H9 (cell line): ENCODE data around the gene TP73. TPM values are rescaled to one million over a fixed set of nuclear protein-coding genes. Genes with fewer than 3 reads are reported as not detected.

ENCODE experiments used
- DNase-seq: peaks from one replicate; pipeline ENCODE4 v3.0.0-alpha.2; 2017
- H2AFZ ChIP-seq: one replicate; pipeline ENCODE4 v1.6.1; 2013; ENCODE audit warnings: mild to moderate bottlenecking, low read length, control low read depth, moderate library complexity
- H2AK5ac ChIP-seq: 2 replicates; pipeline ENCODE4 v1.6.1; 2013; ENCODE audit warnings: low read length, control low read depth, mixed read lengths; ENCODE audit not compliant: insufficient read length
- H2BK120ac ChIP-seq: one replicate; pipeline ENCODE4 v1.6.1; 2013; ENCODE audit warnings: low read depth, mild to moderate bottlenecking, low read length, control low read depth, inconsistent platforms; ENCODE audit not compliant: poor library complexity, severe bottlenecking
- H2BK12ac ChIP-seq: 2 replicates; pipeline ENCODE4 v1.6.1; 2013; ENCODE audit warnings: low read length, control low read depth, mixed read lengths, low read depth; ENCODE audit not compliant: insufficient read length
- H2BK15ac ChIP-seq: 2 replicates; pipeline ENCODE4 v1.6.1; 2013; ENCODE audit warnings: low read depth, low read length, control low read depth
- H2BK20ac ChIP-seq: one replicate; pipeline ENCODE4 v1.6.1; 2013; ENCODE audit warnings: low read depth, mild to moderate bottlenecking, low read length, control low read depth, inconsistent platforms; ENCODE audit not compliant: poor library complexity, severe bottlenecking
- H2BK5ac ChIP-seq: 2 replicates; pipeline ENCODE4 v1.6.1; 2013; ENCODE audit warnings: low read length, control low read depth, mixed read lengths; ENCODE audit not compliant: insufficient read length
- H3K14ac ChIP-seq: 2 replicates; pipeline ENCODE4 v1.6.1; 2013; ENCODE audit warnings: low read length, control low read depth; ENCODE audit not compliant: insufficient read depth
- H3K18ac ChIP-seq: 2 replicates; pipeline ENCODE4 v1.6.1; 2013; ENCODE audit warnings: low read depth, mild to moderate bottlenecking, mixed read lengths, low read length, control low read depth; ENCODE audit not compliant: insufficient read length
- H3K23ac ChIP-seq: 2 replicates; pipeline ENCODE4 v1.6.1; 2013; ENCODE audit warnings: low read length, control low read depth, mixed read lengths, low read depth; ENCODE audit not compliant: insufficient read length
- H3K23me2 ChIP-seq: 2 replicates; pipeline ENCODE4 v1.6.1; 2013; ENCODE audit warnings: low read depth, mild to moderate bottlenecking, mixed read lengths, low read length, control low read depth; ENCODE audit not compliant: insufficient read length, poor library complexity, severe bottlenecking
- H3K27ac ChIP-seq: 2 replicates; pipeline ENCODE4 v1.5.1; 2013; ENCODE audit warnings: low read length, control low read depth, mixed read lengths, low read depth; ENCODE audit not compliant: insufficient read length
- H3K27me3 ChIP-seq: 2 replicates; pipeline ENCODE4 v1.6.1; 2013; ENCODE audit warnings: low read length, control low read depth, inconsistent platforms; ENCODE audit not compliant: insufficient read depth
- H3K4ac ChIP-seq: 2 replicates; pipeline ENCODE4 v1.6.1; 2013; ENCODE audit warnings: low read depth, mild to moderate bottlenecking, control low read depth, inconsistent platforms, low read length, moderate library complexity
- H3K4me1 ChIP-seq: 2 replicates; pipeline ENCODE4 v1.6.1; 2013; ENCODE audit warnings: low read length, control low read depth, inconsistent platforms; ENCODE audit not compliant: insufficient read depth
- H3K4me2 ChIP-seq: 2 replicates; pipeline ENCODE4 v1.6.1; 2013; ENCODE audit warnings: low read length, control low read depth, mixed read lengths; ENCODE audit not compliant: insufficient read length, insufficient read depth
- H3K56ac ChIP-seq: 2 replicates; pipeline ENCODE4 v1.6.1; 2013; ENCODE audit warnings: low read depth, mild to moderate bottlenecking, mixed read lengths, low read length, control low read depth; ENCODE audit not compliant: insufficient read length
- H3K79me1 ChIP-seq: 2 replicates; pipeline ENCODE4 v1.6.1; 2013; ENCODE audit warnings: low read depth, mild to moderate bottlenecking, moderate library complexity, low read length, control low read depth, inconsistent platforms; ENCODE audit not compliant: insufficient read depth, poor library complexity, severe bottlenecking
- H3K79me2 ChIP-seq: 2 replicates; pipeline ENCODE4 v1.6.1; 2013; ENCODE audit warnings: low read length, control low read depth, inconsistent platforms; ENCODE audit not compliant: insufficient read depth
- H3K9ac ChIP-seq: 2 replicates; pipeline ENCODE4 v1.6.1; 2013; ENCODE audit warnings: low read length, control low read depth, mixed read lengths; ENCODE audit not compliant: insufficient read length; ENCODE audit errors: extremely low read depth
- H3K9me3 ChIP-seq: one replicate; pipeline ENCODE4 v1.6.1; 2013; ENCODE audit warnings: low read depth, low read length, inconsistent platforms; ENCODE audit not compliant: control insufficient read depth
- H3T11ph ChIP-seq: one replicate; pipeline ENCODE4 v1.6.1; 2013; ENCODE audit warnings: mild to moderate bottlenecking, low read length, control low read depth, inconsistent platforms
- H4K20me1 ChIP-seq: one replicate; pipeline ENCODE4 v1.6.1; 2013; ENCODE audit not compliant: control insufficient read depth, insufficient read length, insufficient read depth
- H4K5ac ChIP-seq: 2 replicates; pipeline ENCODE4 v1.6.1; 2013; ENCODE audit warnings: low read depth, mild to moderate bottlenecking, mixed read lengths, low read length, control low read depth; ENCODE audit not compliant: insufficient read length
- H4K8ac ChIP-seq: replicated peaks from 2 replicates; pipeline ENCODE4 v1.6.1; 2013; ENCODE audit warnings: low read length, control low read depth, mixed read lengths, low read depth; ENCODE audit not compliant: insufficient read length
- H4K91ac ChIP-seq: 2 replicates; pipeline ENCODE4 v1.6.1; 2013; ENCODE audit warnings: low read depth, mild to moderate bottlenecking, moderate library complexity, mixed read lengths, low read length, control low read depth; ENCODE audit not compliant: insufficient read length
- H3K27ac Mint-ChIP-seq, 3 experiments: 2 replicates in 2 of 3; 3 replicates in 1 of 3; pipeline ENCODE4 v1.8.0; 2020 to 2021; ENCODE audit warnings: mixed read lengths in 3 of 3, mild to moderate bottlenecking in 1 of 3, moderate library complexity in 1 of 3
- H3K27me3 Mint-ChIP-seq: 2 replicates; pipeline ENCODE4 v1.8.0; 2021; ENCODE audit warnings: low read depth, mild to moderate bottlenecking, moderate library complexity, mixed read lengths
- H3K36me3 Mint-ChIP-seq, 3 experiments: 2 replicates in 2 of 3; 3 replicates in 1 of 3; pipeline ENCODE4 v1.8.0; 2020 to 2021; ENCODE audit warnings: low read depth in 3 of 3, mixed read lengths in 3 of 3; ENCODE audit not compliant: insufficient read depth in 1 of 3
- H3K4me1 Mint-ChIP-seq, 2 experiments: 2 replicates each; pipeline ENCODE4 v1.8.0; 2020; ENCODE audit warnings: mixed read lengths in 2 of 2
- H3K4me3 Mint-ChIP-seq, 2 experiments: 2 replicates in 1 of 2; 3 replicates in 1 of 2; pipeline ENCODE4 v1.8.0; 2020 to 2021; ENCODE audit warnings: mild to moderate bottlenecking in 2 of 2, mixed read lengths in 2 of 2, moderate library complexity in 1 of 2
- H3K9me3 Mint-ChIP-seq, 2 experiments: 2 replicates in 1 of 2; 3 replicates in 1 of 2; pipeline ENCODE4 v1.8.0; 2020; ENCODE audit warnings: mild to moderate bottlenecking in 2 of 2, mixed read lengths in 2 of 2, moderate library complexity in 1 of 2
- WGBS: extraction: QIAGEN DNeasy Blood & Tissue Kit; methylation state at CpG from one replicate; pipeline ENCODE4 v1.1.7; 2013; ENCODE audit warnings: missing lambda C conversion rate, low lambda C conversion rate, mixed read lengths; ENCODE audit not compliant: insufficient read length; ENCODE audit errors: extremely low coverage; 5-methylcytosine and 5-hydroxymethylcytosine counted together
- total RNA-seq: library from RNA; stranded (reverse); gene quantifications from 2 replicates; pipeline ENCODE4 v1.2.1, GENCODE V29; 2021
- TF ChIP-seq, protein P1 (sequence below): fragments of 200-600 bp; sonication (generic); conservative IDR thresholded peaks from 3 replicates; pipeline ENCODE4 v1.8.0; 2021; ENCODE audit warnings: antibody characterized with exemption, mild to moderate bottlenecking

TP73 gene
- total RNA-seq, 1 experiment from 2014 or later, result 4.7 TPM

DNA sequence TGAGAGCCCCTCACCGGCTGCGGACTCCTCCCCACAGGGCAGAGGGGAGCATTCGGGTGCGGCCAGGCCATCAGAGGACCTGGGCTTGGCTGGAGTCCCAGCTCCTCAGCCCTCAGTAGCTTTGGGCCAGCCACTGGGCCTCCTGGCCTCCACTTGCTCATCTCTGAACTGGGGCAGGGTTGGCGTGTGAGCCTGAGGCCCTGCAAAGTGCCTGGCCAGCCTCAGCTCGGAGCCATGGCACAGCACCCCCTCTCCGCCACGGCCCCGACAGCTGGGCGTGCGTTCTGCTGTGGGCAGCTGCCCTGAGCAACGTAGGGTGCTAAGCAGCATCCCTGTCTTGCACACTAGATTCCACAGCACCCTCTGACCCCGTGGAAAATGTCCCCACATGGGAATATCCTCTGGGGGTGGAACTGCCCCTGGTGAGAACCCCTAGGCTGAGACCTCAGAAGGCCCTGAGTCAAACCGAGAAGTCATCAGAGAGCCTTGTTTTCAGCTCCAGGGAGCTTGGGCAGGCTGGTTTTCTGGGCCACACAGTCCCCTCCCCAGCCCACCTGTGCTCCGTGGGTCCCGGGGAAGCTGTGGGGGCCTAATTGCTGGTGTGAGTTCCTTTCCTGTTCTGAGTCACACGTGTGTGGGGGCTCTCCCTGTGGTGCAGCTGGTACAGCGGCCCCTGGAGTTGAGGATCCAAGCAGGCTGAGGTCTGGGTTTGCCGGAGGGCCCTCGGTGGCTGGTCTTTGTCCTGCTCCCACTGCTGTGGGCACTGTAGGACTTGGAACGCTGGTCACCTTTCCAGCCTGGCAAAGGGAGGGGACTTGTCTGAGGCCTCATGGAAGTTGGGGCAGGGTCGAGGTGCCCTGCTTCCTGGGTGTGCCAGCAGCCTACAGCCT lies 24.5 kb downstream of the TP73 start:
- Histone ChIP-seq H2BK15ac (no peak overlapping the region), H3K79me2 (no peaks in the 10 kb centered on the region), H3K18ac (no peak overlapping the region), H4K20me1 (no peaks in the 10 kb centered on the region), H4K5ac (no peak overlapping the region), H3K9me3 (no peaks in the 10 kb centered on the region), H3K79me1 (no peaks in the 10 kb centered on the region), H2BK5ac (no peak overlapping the region), H4K91ac (no peak overlapping the region), H2AFZ (no peak overlapping the region), H4K8ac (no peak overlapping the region), H3K23me2 (no peaks in the 10 kb centered on the region), H3K9ac (no peak overlapping the region), H3K14ac (no peak overlapping the region; the same call in 1 of the 2 replicates), H3K27me3 (no peaks in the 10 kb centered on the region), H2BK20ac (no peak overlapping the region), H2BK12ac (no peak overlapping the region), H3K4me2 (no peak overlapping the region), H3K56ac (no peak overlapping the region), H2BK120ac (no peak overlapping the region), H2AK5ac (no peak overlapping the region), H3K27ac (no peak overlapping the region), H3T11ph (no peak overlapping the region), H3K4ac (no peak overlapping the region), H3K4me1 (no peaks in the 10 kb centered on the region), H3K23ac (no peak overlapping the region)
- Mint-ChIP-seq H3K9me3 (no peaks in the 10 kb centered on the region; a peak in 1 of 5 replicates), H3K4me1 (peaks cover 32 to 57% of the 10 kb centered on the region in 2 experiments), H3K27ac (peak overlapping the region in 2 of 3 experiments; percentile 40 to 66; a peak in 3 of 7 replicates), H3K27me3 (peaks cover 14% of the 10 kb centered on the region), H3K36me3 (peaks cover 0 to 8% (median 0%) of the 10 kb centered on the region in 3 experiments; a peak in 2 of 7 replicates), H3K4me3 (no peak overlapping the region; a peak in 1 of 5 replicates)
- no peak for DNase-seq
- WGBS, result no CpG with 5 or more reads among the region's 22 CpGs
- TF ChIP-seq, protein P1, sequence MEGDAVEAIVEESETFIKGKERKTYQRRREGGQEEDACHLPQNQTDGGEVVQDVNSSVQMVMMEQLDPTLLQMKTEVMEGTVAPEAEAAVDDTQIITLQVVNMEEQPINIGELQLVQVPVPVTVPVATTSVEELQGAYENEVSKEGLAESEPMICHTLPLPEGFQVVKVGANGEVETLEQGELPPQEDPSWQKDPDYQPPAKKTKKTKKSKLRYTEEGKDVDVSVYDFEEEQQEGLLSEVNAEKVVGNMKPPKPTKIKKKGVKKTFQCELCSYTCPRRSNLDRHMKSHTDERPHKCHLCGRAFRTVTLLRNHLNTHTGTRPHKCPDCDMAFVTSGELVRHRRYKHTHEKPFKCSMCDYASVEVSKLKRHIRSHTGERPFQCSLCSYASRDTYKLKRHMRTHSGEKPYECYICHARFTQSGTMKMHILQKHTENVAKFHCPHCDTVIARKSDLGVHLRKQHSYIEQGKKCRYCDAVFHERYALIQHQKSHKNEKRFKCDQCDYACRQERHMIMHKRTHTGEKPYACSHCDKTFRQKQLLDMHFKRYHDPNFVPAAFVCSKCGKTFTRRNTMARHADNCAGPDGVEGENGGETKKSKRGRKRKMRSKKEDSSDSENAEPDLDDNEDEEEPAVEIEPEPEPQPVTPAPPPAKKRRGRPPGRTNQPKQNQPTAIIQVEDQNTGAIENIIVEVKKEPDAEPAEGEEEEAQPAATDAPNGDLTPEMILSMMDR, result no peak
